GM18907 (cell line): ENCODE measurements around the gene RGL1.
"Not testable (repeated sequence)": the region's sequence is repeated elsewhere in the genome, so short reads cannot be mapped to it uniquely, and the experiment has no call there.

Experiments used
- ATAC-seq: cut with Tn5 transposase; IDR thresholded peaks from one replicate; pipeline ENCODE4 v1.9.1; 2021; ENCODE audit warnings: mild to moderate bottlenecking, moderate library complexity; ENCODE audit not compliant: unreplicated experiment

The RGL1 gene

GRCh38 chr1:183783767-183784637, 20.9 kb upstream of the RGL1 start:
- ATAC-seq: no peak

GRCh38 chr1:183785921-183786320, 19.0 kb upstream of the RGL1 start:
- not testable (repeated sequence) for ATAC-seq

DNA sequence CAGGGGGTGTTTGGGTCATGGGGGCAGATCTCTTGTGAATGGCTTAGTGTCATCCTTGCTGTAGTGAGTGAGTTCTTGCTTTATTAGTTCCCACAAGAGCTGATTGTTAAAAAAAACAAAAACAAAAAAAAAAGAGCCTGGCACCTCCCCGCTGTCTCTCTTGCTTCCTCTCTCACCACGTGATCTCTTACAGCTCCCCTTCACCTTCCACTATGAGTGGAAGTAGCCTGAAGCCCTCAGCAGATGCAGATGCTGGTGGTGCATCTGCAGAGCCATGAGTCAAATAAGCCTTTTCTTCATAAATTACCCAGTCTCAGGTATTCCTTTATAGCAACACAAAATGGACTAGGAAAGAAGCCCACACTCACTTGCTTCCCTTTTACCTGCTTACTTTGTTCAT, 17.2 kb upstream of the RGL1 start:
- ATAC-seq: no peak

DNA sequence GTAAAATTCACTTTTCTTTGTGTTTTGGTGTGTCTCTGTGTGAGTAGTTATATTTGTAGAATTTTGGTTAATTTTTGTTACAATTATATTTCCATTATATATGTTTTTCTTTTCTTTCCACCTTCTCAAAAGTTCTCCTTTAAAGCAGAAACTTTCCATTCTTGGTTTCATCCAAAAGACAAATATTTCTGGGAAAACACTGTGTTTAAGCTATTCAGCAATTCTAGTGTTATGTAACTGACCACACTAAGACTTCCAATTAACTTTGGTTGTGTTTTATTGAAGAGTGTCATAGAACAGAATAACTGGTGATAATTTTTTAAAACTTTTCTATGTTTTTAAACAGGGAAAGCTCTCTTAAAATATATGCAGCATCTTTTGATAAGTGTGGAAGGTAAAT, 13.6 kb upstream of the RGL1 start:
- no peak for ATAC-seq

DNA sequence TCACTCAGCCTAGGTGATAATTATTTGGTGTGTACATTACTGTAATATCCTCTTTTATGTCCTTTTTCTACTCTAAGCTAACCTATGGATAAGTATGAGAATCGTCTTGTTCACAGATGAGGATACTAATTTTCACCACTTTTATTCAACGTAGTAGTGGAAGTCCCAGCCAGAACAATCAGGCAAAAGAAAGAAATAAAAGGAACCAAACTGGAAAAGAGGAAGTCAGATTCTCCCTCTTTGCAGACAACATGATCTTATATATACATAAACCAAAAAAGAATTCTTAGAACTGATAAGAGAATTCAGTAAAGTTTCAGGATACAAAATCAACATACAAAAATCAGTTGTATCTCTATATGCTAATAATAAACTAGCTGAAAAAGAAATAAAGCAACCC, 12.6 kb upstream of the RGL1 start:
- ATAC-seq: no peak

- no peak for ATAC-seq
Observed at GRCh38 chr1:183794088-183794487, 10.8 kb upstream of the RGL1 start.

- ATAC-seq: no peak
Observed at GRCh38 chr1:183800449-183800848, 4.5 kb upstream of the RGL1 start.

DNA sequence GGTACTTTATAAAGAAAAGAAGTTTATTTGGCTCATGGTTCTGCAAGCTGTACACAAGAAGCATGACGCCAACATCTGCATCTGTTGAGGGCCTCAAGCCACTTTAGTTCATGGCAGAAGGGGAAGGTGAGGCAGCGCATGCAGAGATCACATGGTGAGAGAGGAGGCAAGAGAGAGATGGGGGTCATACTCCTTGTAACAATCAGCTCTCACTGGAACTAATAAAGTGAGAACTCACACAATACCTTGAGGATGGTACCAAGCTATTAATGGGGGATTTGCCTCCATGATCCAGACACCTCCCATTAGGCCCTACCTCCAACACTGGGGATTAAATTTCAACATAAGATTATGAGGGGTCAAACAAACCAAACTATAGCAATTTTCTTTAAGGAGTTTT, 3.3 kb upstream of the RGL1 start:
- ATAC-seq: no peak

DNA sequence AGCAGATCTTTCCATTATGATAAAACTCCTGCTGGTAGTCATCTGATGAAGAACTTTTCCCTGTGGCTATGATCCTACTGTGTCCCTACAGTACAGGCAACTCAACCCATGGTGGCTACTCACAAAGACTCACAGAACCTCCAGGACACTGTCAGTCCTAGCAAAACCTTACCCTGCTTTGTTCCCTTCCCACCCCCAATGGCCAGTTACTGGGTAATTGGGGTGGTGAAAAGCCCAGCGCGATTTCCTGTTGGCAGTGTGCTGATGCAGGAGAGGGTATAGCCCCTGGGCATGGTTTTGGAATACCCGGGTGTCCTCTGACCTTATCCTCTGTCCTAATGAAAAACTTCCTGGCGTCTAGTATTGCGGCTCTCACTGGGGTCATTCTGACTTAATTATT, 533 bp upstream of the RGL1 start:
- ATAC-seq: no peak

DNA sequence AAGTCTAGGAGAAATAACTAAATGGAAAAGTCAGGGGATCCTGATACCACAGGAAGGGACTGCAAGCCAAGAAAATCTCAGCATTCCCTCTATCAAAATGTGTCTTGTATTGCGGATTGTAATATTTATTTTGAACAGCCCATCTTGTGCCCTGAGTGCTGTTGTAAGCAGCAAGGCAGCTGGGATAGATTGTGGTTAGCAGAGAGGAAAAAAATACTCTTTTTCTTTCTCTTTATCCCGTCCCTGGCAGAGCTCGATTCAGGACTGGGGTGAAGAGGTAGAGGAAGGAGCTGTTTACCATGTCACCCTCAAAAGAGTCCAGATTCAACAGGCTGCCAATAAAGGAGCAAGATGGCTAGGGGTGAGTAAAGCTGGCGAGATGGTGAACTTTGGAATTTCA, 1.2 kb downstream of the RGL1 start:
- no peak for ATAC-seq

DNA sequence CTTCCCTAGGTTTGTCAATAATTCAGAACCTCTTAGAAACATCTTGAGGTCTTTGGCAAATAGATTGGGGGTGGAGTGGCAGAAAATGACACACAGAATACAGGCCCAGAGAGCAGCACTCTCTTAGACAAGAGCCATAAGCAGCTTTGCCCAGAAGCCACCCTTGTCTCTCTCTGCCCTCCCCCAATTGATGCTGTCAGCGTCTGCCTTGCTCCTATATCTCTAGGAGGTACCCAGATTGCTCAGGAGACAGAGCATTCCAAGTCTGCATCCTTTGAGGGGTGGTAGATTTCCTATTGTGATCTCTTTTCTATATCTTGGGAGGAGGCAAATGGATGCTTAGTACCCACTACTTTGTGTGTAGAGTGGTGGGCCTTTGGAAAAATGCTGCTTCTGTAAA, 1.8 kb downstream of the RGL1 start:
- ATAC-seq: no peak

- ATAC-seq: peak; percentile 76
Observed at GRCh38 chr1:183807549-183808168, 2.7 kb downstream of the RGL1 start.

DNA sequence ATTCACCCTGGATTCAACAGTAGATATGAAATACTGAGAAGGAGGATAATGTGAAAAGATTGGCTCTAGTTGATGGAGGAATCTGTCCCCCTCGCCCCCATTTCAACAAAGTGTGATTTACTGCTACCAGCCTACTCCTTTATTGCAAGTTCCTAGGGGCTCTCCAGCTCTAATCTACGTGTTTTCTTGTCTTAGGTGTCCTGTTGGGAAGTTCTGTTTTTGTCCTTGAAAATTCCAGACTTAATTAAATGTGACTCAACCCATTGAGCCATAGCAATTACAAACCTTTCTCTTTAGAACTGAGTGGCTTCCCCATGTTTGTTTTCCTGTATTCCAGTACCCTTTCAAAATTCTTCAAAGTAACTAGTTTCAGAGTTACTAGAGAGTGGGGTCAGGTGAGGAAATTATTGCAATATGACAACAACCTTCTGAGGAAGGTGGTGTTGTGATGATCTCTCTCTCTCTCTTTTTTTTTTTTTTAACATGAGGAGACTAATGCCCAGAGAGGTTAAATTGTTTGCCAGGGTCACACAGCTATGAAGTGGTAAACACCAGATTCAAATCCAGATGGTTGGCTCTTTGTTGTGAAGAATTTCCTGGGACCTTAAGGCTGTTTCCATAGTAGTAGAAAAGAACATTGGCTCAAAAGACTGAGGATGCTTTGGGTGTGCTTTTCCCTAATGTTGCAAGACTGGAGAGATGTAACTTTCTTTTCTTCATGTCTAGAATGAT, 3.5 kb downstream of the RGL1 start:
- no peak for ATAC-seq

DNA sequence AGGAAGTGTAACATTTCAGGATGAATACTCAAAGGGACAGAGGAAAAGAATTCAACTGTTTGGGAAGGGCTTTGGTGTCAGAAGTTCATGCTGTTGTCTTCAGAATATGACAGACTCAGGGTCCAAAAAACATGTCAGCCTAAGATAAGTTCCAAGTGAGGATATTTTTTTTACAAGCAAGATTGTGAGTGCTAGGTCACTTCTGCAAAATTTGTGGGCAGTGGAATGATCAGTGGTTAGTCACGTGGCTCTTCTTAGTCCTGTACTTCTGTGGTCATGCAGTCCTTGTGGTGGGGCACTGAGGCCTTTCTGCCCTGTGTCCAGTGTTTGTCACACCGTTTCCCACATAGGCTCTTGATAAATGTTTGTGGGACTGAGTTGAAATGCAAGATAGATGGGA, 5.2 kb downstream of the RGL1 start:
- no peak for ATAC-seq

- ATAC-seq: no peak
Observed at GRCh38 chr1:183810756-183811544, 6.0 kb downstream of the RGL1 start.

DNA sequence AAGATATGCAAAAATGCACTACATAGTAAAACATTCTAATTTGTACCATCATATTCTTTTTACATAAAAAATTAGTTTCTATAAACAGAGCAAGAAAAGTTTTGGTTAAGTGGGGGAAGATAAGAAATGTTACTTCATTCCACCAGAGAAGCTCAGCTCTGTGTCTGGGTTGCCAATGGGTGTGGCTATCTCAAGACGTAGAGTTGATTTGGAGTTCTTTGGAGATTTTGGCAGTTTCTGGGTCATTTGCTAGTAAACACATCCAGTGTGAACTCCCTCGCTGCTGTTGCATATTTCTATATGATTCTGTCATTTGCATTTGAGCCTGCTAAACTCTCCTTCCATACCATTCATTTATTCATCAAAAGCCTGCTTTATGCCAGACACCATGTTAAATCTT, 7.2 kb downstream of the RGL1 start:
- ATAC-seq: no peak

DNA sequence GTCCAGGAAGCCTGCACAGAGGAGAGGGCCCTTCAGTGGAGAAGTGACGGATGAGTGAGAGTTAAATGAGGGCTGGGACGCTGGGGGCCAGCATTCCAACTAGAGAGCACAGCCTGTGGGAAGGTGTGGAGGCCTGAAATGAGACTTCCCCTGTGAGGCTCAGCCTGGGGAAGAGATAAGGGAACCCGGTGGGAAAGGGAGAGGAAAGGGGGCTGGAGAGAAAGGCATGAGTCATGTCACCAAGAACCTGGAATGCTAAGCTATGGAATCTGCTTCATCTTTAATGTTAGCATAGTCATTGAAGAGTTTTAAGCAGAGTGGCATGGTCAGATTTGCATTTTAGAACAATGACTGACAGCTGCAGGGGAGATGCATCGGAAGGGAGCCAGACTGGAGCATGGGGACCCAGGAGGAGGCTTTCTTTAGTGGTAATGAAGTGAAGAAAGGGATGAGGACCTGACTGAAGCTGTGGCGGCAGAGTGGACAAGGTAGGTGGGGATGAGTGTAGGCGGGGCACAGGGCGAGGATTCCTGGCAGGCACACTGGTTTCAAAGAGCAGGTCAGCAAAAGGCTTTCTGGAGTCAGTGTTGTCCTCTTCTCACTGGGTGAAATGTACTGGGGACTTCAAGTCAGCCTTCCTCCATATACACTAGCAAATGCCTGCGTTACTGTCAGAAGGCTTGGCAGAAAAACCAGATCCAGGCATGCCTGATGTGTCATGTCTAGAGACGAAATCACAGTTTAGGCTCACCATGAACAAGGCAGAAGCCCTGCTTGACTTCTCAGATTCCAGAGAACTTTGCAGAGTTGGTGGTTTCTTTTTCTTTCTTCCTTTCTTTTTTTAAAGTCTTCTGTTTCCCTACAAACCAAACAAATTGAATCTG, 8.0 kb downstream of the RGL1 start:
- ATAC-seq: no peak

- no peak for ATAC-seq
Observed at GRCh38 chr1:183814121-183814681, 9.3 kb downstream of the RGL1 start.

DNA sequence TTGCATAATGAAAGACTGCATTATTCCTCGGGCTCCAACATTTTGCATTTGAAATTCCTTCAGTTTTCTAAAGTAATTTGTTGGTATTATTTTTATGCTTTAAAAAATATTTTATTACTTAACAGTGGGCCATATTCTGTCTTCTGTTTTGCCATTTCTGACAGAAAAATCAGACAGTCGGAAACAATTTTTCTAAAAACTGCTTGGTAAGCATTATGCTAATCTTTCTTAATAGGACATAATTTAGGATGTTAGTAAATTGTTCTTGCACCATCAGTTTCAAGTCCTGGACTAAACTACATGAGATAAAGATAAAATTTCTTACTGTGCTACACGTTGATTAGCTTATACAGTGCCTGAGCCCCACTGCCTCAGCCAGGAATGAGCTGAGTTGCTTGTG, 11.2 kb downstream of the RGL1 start:
- ATAC-seq: no peak
